Brain microvascular endothelial cell (primary cell): ENCODE measurements around the gene SYNGR1.
A peak's percentile ranks its signal among the peaks of the same experiment; 100 is the strongest.

ENCODE experiments used
- DNase-seq: peaks from one replicate; pipeline ENCODE4 v3.0.0-alpha.2; 2020
- H3K27ac ChIP-seq: fragments of 250-450 bp; sonication (Bioruptor Pico); 2 replicates; pipeline ENCODE4 v1.5.1; 2020; ENCODE audit warnings: mild to moderate bottlenecking, moderate library complexity
- H3K27me3 ChIP-seq: fragments of 250-450 bp; sonication (Bioruptor Pico); replicated peaks from 2 replicates; pipeline ENCODE4 v1.5.1; 2020; ENCODE audit warnings: mild to moderate bottlenecking
- H3K36me3 ChIP-seq: fragments of 250-450 bp; sonication (Bioruptor Pico); replicated peaks from 2 replicates; pipeline ENCODE4 v1.5.1; 2020; ENCODE audit warnings: mild to moderate bottlenecking
- H3K4me3 ChIP-seq: 2 replicates; pipeline ENCODE4 v1.5.1; 2011; ENCODE audit warnings: low read depth, mild to moderate bottlenecking, control low read depth, low read length, moderate library complexity
- CTCF ChIP-seq: IDR thresholded peaks from 2 replicates; pipeline ENCODE4 v1.5.1; 2011; ENCODE audit warnings: low read depth, mild to moderate bottlenecking, moderate library complexity, low read length, control low read depth, inconsistent platforms; ENCODE audit errors: missing control alignments
- in situ Hi-C: cut with HindIII; loops from 2 replicates; pipeline ENCODE4 v1.10.0; 2017; ENCODE audit warnings: low sequenced_read_pairs, low pct_ligation_motif_present

The SYNGR1 gene

GRCh38 chr22:39384750-39385480 is 35.1 kb downstream of the SYNGR1 start:
- H3K36me3 ChIP-seq = no peaks in the 10 kb centered on the region
- no peak overlapping the region for H3K27ac ChIP-seq
- H3K27me3 ChIP-seq = no peaks in the 10 kb centered on the region

GRCh38 chr22:39388261-39389011 is 38.6 kb downstream of the SYNGR1 start:
- H3K27me3 ChIP-seq = no peaks in the 10 kb centered on the region
- no peak overlapping the region for H3K27ac ChIP-seq
- no peaks in the 10 kb centered on the region for H3K36me3 ChIP-seq
- in situ Hi-C loops = no loop called here
- DNase-seq = peak; percentile 81
- no peak for TF ChIP-seq CTCF
- peak overlapping the region; percentile 64 for H3K4me3 ChIP-seq

More at GRCh38 chr22:39384750-39385480, 35.1 kb downstream of the SYNGR1 start:
- H3K4me3 ChIP-seq = no peak overlapping the region
- DNase-seq = peak; percentile 26
- in situ Hi-C loops = no loop called here
- TF ChIP-seq CTCF = peak; percentile 74

GRCh38 chr22:39389420-39389819 is 39.6 kb downstream of the SYNGR1 start:
- no peaks in the 10 kb centered on the region for H3K27me3 ChIP-seq
- TF ChIP-seq CTCF = no peak
- H3K36me3 ChIP-seq = no peaks in the 10 kb centered on the region
- in situ Hi-C loops = no loop called here
- H3K27ac ChIP-seq = no peak overlapping the region
- H3K4me3 ChIP-seq = no peak overlapping the region
- DNase-seq = no peak

- no peaks in the 10 kb centered on the region for H3K36me3 ChIP-seq
- no peak overlapping the region for H3K4me3 ChIP-seq
- in situ Hi-C loops = no loop called here
- H3K27me3 ChIP-seq = no peaks in the 10 kb centered on the region
- TF ChIP-seq CTCF = no peak
- no peak overlapping the region for H3K27ac ChIP-seq
- no peak for DNase-seq
Observed at GRCh38 chr22:39392341-39392948, 42.7 kb downstream of the SYNGR1 start.

GRCh38 chr22:39395936-39396796 is 46.4 kb downstream of the SYNGR1 start:
- no peak for TF ChIP-seq CTCF
- peak; percentile 14 for DNase-seq
- H3K27ac ChIP-seq = no peak overlapping the region
- no peak overlapping the region for H3K4me3 ChIP-seq
- no peaks in the 10 kb centered on the region for H3K27me3 ChIP-seq
- in situ Hi-C loops = no loop called here
- H3K36me3 ChIP-seq = no peaks in the 10 kb centered on the region
